ENCODE data around the gene SPP1.

DNA sequence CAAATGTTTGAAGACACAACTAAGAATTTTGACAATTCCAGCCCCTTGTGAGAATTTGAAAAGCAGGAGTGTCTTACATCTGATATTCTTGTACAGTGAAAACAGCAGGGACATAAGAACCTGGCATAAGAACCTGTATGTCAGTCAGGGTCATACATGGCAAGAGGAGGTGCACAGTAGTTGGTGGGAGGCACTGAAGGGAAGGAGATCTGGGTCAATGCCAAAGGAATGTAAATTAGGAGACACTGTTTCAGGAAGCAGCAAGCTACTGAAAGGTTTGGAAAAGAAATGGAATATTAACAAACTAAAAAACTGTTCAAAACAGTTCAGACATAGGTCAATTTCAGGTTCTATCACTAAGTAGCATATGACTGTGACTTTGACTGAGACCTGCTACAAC, 25.0 kb upstream of the SPP1 start:
- TF ChIP-seq CTCF (IDR thresholded peaks at IDR 0.05) (no peak), POLR2A (IDR thresholded peaks at IDR 0.05) (no peak), EP300 (IDR thresholded peaks at IDR 0.05) (no peak)

Data from sigmoid colon (tissue), 4 donors.